GM06990 (cell line): Measurements from ENCODE around the gene LEFTY2.
"Not testable (repeated sequence)": the region's sequence is repeated elsewhere in the genome, so short reads cannot be mapped to it uniquely, and the experiment has no call there.

Source experiments
- DNase-seq: peaks from one replicate; pipeline ENCODE4 v3.0.0-alpha.2; 2011; ENCODE audit not compliant: insufficient read length; ENCODE audit errors: extremely low read depth
- H3K27me3 ChIP-seq: replicated peaks from 2 replicates; pipeline ENCODE4 v1.6.0; 2011; ENCODE audit warnings: low read length; ENCODE audit not compliant: control insufficient read depth, insufficient read depth
- H3K36me3 ChIP-seq: 2 replicates; pipeline ENCODE4 v1.5.1; 2011; ENCODE audit warnings: low read length; ENCODE audit not compliant: control insufficient read depth, insufficient read depth
- H3K4me3 ChIP-seq: replicated peaks from 2 replicates; pipeline ENCODE4 v1.5.1; 2011; ENCODE audit warnings: low read depth, mild to moderate bottlenecking, control low read depth, low read length
- CTCF ChIP-seq: IDR thresholded peaks from 2 replicates; pipeline ENCODE4 v1.5.1; 2011; ENCODE audit warnings: low read length, control low read depth, mild to moderate bottlenecking, inconsistent platforms; ENCODE audit not compliant: insufficient read depth, poor library complexity, severe bottlenecking

Gene LEFTY2

DNA sequence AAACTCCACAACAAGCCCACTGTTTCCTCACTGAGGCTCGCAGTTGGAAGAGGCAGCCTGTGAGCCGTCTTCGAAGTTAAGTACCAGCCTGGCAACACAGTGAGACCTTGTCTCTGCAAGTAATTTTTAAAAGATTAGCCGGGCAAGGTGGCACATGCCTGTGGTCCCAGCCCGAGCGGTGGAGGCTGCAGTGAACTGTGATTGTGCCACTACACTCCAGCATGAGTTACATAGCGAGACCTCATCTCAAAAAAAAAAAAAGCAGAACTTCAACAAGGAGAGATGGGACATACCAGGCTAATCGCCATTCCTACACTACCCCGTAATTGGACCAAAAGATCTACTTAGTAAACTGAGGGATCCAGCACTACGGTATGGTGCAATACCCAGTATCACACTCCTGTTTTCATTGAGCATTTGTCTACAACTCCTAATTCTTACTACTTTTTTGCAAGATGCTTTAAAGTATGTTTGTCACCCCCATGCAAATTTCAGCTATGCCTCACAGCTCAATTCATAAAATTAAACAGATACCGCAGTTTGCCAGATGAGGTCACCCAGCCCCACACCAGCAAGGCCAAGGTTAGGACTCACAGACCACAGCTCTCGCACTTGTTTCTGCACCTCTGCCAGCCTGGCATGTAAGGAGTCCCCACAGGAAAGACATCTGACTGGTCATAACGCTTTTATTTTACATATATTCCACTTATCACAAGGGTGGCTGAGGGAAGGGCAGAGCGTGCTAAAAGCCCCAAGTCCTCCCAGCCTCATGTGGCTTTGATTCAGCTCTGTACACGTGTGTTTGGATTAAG lies 37.1 kb upstream of the LEFTY2 start:
- Histone ChIP-seq H3K4me3 (no peak overlapping the region), H3K27me3 (no peaks in the 10 kb centered on the region), H3K36me3 (peaks cover 10% of the 10 kb centered on the region)
- no peak for DNase-seq
- TF ChIP-seq CTCF = peak; percentile 28

DNA sequence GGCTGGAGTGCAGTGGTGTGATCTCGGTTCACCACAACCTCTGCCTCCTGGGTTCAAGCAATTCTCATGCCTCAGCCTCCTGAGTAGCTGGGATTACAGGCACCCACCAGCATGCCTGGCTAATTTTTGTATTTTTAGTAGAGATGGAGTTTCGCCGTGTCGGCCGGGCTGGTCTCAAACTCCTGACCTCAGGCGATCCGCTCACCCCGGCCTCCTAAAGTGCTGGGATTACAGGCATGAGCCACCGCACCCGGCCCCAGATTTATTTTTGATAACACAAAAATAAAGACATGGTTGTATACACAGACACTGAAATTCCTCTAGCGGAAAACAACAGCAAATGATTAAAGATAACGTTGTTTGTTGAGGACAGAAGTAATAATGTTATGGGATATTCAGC lies 34.1 kb upstream of the LEFTY2 start:
- DNase-seq, H3K4me3 ChIP-seq: not testable (repeated sequence)

DNA sequence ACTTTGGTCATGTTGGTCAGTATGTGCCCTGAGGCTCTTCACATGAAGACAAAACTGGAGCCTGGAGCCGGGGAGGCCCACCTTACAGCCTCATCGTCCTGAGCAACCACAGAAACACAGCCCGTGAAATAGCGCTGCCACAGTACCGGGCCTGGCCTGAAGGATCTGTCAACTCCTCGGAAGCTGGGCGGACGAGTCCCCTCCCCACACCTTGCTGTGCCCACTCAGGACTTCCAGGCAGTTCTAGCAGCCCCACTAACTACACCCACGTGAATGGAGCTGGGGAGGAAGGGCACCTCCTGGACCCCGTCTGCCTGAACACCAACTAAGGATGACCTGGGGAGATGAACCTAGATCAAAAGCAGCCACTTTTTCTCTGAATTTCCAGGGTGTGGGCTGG lies 33.4 kb upstream of the LEFTY2 start:
- no peaks in the 10 kb centered on the region for H3K27me3 ChIP-seq
- peaks cover 2% of the 10 kb centered on the region; the same call in 1 of the 2 replicates for H3K36me3 ChIP-seq
- no peak for TF ChIP-seq CTCF
- no peak overlapping the region for H3K4me3 ChIP-seq
- no peak for DNase-seq

More for the DNA sequence above, 34.1 kb upstream of the LEFTY2 start:
- H3K36me3 ChIP-seq, H3K27me3 ChIP-seq: not testable (repeated sequence)

DNA sequence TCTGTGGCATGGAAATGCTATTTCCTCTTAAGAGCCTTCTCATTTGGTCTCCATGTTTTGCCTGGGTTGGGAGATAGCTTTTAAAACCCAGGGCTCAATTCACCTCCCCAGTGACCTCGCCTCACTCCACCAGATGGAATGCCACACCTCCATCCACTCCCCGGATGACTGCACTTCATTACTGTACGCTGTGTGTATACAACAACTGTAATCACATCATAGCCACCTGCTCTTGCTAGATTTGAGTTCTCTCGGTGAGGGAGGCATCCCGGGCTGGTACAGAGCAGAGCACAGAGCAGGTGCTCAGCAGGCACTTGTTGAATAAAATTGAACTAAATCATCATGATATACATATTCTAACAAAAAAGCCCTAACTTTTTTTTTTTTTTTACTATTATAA lies 32.1 kb upstream of the LEFTY2 start:
- no peak for TF ChIP-seq CTCF
- Histone ChIP-seq H3K27me3 (no peaks in the 10 kb centered on the region), H3K4me3 (no peak overlapping the region), H3K36me3 (peaks cover 2% of the 10 kb centered on the region; the same call in 1 of the 2 replicates)
- DNase-seq = no peak

- DNase-seq = no peak
- no peak overlapping the region for H3K4me3 ChIP-seq
- TF ChIP-seq CTCF = no peak
- H3K36me3 ChIP-seq = peaks cover 1% of the 10 kb centered on the region; the same call in 1 of the 2 replicates
- H3K27me3 ChIP-seq = no peaks in the 10 kb centered on the region
Measured at GRCh38 chr1:225972344-225973152, 31.5 kb upstream of the LEFTY2 start.

DNA sequence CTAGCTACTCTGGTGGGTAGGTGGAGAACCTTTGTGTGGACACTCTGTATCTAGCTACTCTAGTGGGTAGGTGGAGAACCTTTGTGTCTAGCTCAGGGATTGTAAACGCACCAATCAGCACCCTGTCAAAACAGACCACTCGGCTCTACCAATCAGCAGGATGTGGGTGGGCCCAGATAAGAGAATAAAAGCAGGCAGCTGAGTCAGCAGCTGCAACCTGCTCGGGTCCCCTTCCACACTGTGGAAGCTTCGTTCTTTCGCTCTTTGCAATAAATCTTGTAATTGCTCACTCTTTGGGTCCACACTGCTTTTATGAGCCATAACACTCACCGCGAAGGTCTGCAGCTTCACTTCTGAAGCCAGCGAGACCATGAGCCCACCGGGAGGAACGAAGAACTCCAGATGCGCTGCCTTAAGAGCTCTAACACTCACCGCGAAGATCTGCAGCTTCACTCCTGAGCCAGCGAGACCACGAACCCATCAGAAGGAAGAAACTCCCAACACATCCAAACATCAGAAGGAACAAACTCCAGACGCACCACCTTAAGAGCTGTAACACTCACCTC lies 29.7 kb upstream of the LEFTY2 start:
- H3K36me3 ChIP-seq, H3K27me3 ChIP-seq, H3K4me3 ChIP-seq, DNase-seq: not testable (repeated sequence)

DNA sequence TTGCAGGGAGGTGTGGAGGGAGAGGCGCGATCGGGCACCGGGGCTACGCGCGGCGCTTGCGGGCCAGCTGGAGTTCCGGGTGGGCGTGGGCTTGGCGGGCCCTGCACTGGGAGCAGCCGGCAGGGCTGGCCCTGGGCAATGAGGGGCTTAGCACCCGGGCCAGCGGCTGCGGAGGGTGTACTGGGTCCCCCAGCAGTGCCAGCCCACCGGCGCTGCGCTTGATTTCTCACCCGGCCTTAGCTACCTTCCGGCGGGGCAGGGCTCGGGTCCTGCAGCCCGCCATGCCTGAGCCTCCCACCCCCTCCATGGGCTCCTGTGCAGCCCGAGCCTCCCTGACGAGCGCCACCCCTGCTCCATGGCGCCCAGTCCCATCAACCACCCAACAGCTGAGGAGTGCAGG lies 28.7 kb upstream of the LEFTY2 start:
- H3K27me3 ChIP-seq = not testable (repeated sequence)

More for the DNA sequence above, 28.7 kb upstream of the LEFTY2 start:
- DNase-seq, H3K36me3 ChIP-seq, H3K4me3 ChIP-seq: not testable (repeated sequence)
